CD14-positive monocyte (primary cell): ENCODE measurements around the gene LAMA4. TPM values are rescaled to one million over a fixed set of nuclear protein-coding genes. Genes with fewer than 3 reads are reported as not detected.

Source experiments
- DNase-seq, 3 donors: peaks; one replicate each; pipeline ENCODE4 v3.0.0-alpha.2; 2011 to 2022
- H2AFZ ChIP-seq: 2 replicates; pipeline ENCODE4 v1.6.0; 2012; ENCODE audit warnings: mild to moderate bottlenecking, low read depth, low read length, inconsistent platforms; ENCODE audit not compliant: insufficient read depth, poor library complexity, severe bottlenecking
- H3K27ac ChIP-seq, 2 donors: 1 replicate in 1 of 2; 2 replicates in 1 of 2; pipeline ENCODE4 v1.5.1; 2012 to 2013; ENCODE audit warnings: low read length in 2 of 2, control low read depth in 1 of 2, inconsistent platforms in 1 of 2, low read depth in 1 of 2, mild to moderate bottlenecking in 1 of 2
- H3K27me3 ChIP-seq, 2 donors: one replicate each; pipeline versions ENCODE4 v1.6.0 to v1.6.1; 2011 to 2013; ENCODE audit warnings: low read length in 2 of 2; ENCODE audit not compliant: control insufficient read depth in 2 of 2, insufficient read depth in 2 of 2
- H3K36me3 ChIP-seq, 2 donors: replicated peaks in 1 of 2; 1 replicate in 1 of 2; 2 replicates in 1 of 2; pipeline versions ENCODE4 v1.5.1 to v1.6.1; 2012 to 2013; ENCODE audit warnings: low read length in 2 of 2, control low read depth in 1 of 2, inconsistent platforms in 1 of 2, mild to moderate bottlenecking in 1 of 2; ENCODE audit not compliant: insufficient read depth in 2 of 2, control insufficient read depth in 1 of 2
- H3K4me1 ChIP-seq, 2 donors: 1 replicate in 1 of 2; 2 replicates in 1 of 2; pipeline versions ENCODE4 v1.5.1 to v1.6.1; 2012 to 2013; ENCODE audit warnings: low read length in 2 of 2, control low read depth in 1 of 2, inconsistent platforms in 1 of 2, mild to moderate bottlenecking in 1 of 2, moderate library complexity in 1 of 2; ENCODE audit not compliant: insufficient read depth in 2 of 2, control insufficient read depth in 1 of 2
- H3K4me2 ChIP-seq: replicated peaks from 2 replicates; pipeline ENCODE3; 2012; ENCODE audit warnings: low read length, moderate library complexity, mild to moderate bottlenecking; ENCODE audit not compliant: poor library complexity, severe bottlenecking; ENCODE audit errors: extremely low read depth
- H3K4me3 ChIP-seq, 3 experiments: fragments of 200-600 bp in 1 of 3; sonication (generic) in 1 of 3; replicated peaks in 1 of 3; 1 replicate in 2 of 3; 2 replicates in 1 of 3; pipeline ENCODE4 v1.5.1; 2011 to 2013; ENCODE audit warnings: low read length in 3 of 3, mild to moderate bottlenecking in 3 of 3, control low read depth in 2 of 3, low read depth in 2 of 3, inconsistent platforms in 1 of 3, moderate library complexity in 1 of 3
- H3K79me2 ChIP-seq: 2 replicates; pipeline ENCODE4 v1.6.0; 2012; ENCODE audit warnings: mild to moderate bottlenecking, control low read depth, inconsistent platforms, low read length, moderate library complexity; ENCODE audit not compliant: insufficient read depth
- H3K9ac ChIP-seq: 2 replicates; pipeline ENCODE4 v1.6.0; 2017; ENCODE audit warnings: low read length, mild to moderate bottlenecking; ENCODE audit not compliant: insufficient read depth, poor library complexity, severe bottlenecking
- H3K9me3 ChIP-seq, 2 donors: replicated peaks in 1 of 2; 1 replicate in 1 of 2; 2 replicates in 1 of 2; pipeline versions ENCODE4 v1.5.1 to v1.6.1; 2012 to 2013; ENCODE audit warnings: low read length in 2 of 2, control low read depth in 1 of 2; ENCODE audit not compliant: control insufficient read depth in 1 of 2, insufficient read depth in 1 of 2
- H4K20me1 ChIP-seq: 2 replicates; pipeline ENCODE4 v1.6.0; 2012; ENCODE audit warnings: mild to moderate bottlenecking, low read length, control low read depth, moderate library complexity; ENCODE audit not compliant: insufficient read depth
- H3K27ac Mint-ChIP-seq, 7 donors: one replicate each; pipeline ENCODE4 v1.8.0; 2020; ENCODE audit warnings: mild to moderate bottlenecking in 7 of 7, mixed read lengths in 7 of 7, moderate library complexity in 6 of 7, inconsistent platforms in 2 of 7
- H3K27me3 Mint-ChIP-seq, 3 donors: one replicate each; pipeline ENCODE4 v1.8.0; 2021 to 2022; ENCODE audit warnings: low read depth in 3 of 3, mild to moderate bottlenecking in 3 of 3, mixed read lengths in 3 of 3, moderate library complexity in 3 of 3, inconsistent platforms in 1 of 3
- H3K36me3 Mint-ChIP-seq, 2 donors: one replicate each; pipeline ENCODE4 v1.8.0; 2020; ENCODE audit warnings: mixed read lengths in 2 of 2, inconsistent platforms in 1 of 2, mild to moderate bottlenecking in 1 of 2
- H3K4me1 Mint-ChIP-seq: one replicate; pipeline ENCODE4 v1.8.0; 2020; ENCODE audit warnings: mild to moderate bottlenecking, mixed read lengths
- H3K4me3 Mint-ChIP-seq, 2 donors: one replicate each; pipeline ENCODE4 v1.8.0; 2020; ENCODE audit warnings: mild to moderate bottlenecking in 2 of 2, mixed read lengths in 2 of 2, moderate library complexity in 1 of 2
- H3K9me3 Mint-ChIP-seq, 7 donors: one replicate each; pipeline ENCODE4 v1.8.0; 2020 to 2022; ENCODE audit warnings: mixed read lengths in 7 of 7, mild to moderate bottlenecking in 6 of 7, moderate library complexity in 6 of 7, inconsistent platforms in 2 of 7
- CTCF ChIP-seq: fragments of 200-600 bp; IDR thresholded peaks from one replicate; pipeline ENCODE4 v1.8.0; 2022; ENCODE audit warnings: antibody characterized with exemption, mild to moderate bottlenecking
- WGBS: methylation state at CpG from one replicate; pipeline ENCODE4 v1.1.5; 2013; ENCODE audit warnings: missing lambda C conversion rate; ENCODE audit not compliant: insufficient coverage; 5-methylcytosine and 5-hydroxymethylcytosine counted together
- intact Hi-C, 2 donors: fragments of 100-400 bp; cut with micrococcal nuclease; formaldehyde crosslinking; loops; one replicate each; pipeline versions ENCODE4 v1.15.0 to v1.15.1; 2023
- polyA plus RNA-seq, 3 donors: library from polyadenylated mRNA; depleted of rRNA in 1 of 3; unstranded in 2 of 3; stranded (reverse) in 1 of 3; fragments of 300-500 nt in 2 of 3; fragments of >200 nt in 1 of 3; fragmentation: Illumina TruSeq in 2 of 3; gene quantifications; 1 replicate in 2 of 3; 2 replicates in 1 of 3; pipeline ENCODE4 v1.2.3, GENCODE V29; 2012 to 2021

Gene LAMA4
- polyA plus RNA-seq, 3 donors: not detected

- H3K9me3 ChIP-seq: no peaks in the 10 kb centered on the region
- no peaks in the 10 kb centered on the region for H3K36me3 ChIP-seq
- no peak for TF ChIP-seq CTCF
- peaks cover 0 to 4% of the 10 kb centered on the region in 2 donors for H3K27me3 ChIP-seq
- no peak overlapping the region for H3K9ac ChIP-seq
- H3K4me2 ChIP-seq: no peak overlapping the region
- Mint-ChIP-seq H3K4me3 (no peak overlapping the region), H3K27me3 (peaks cover 10 to 12% (median 11%) of the 10 kb centered on the region in 3 donors), H3K4me1 (no peaks in the 10 kb centered on the region), H3K9me3 (peaks cover 0 to 10% (median 0%) of the 10 kb centered on the region in 7 donors), H3K36me3 (no peaks in the 10 kb centered on the region), H3K27ac (no peak overlapping the region)
- no peaks in the 10 kb centered on the region for H3K4me1 ChIP-seq
- intact Hi-C loops: no loop called here
- no peak for DNase-seq
- H3K27ac ChIP-seq: no peak overlapping the region
- H4K20me1 ChIP-seq: no peaks in the 10 kb centered on the region
- H2AFZ ChIP-seq: no peak overlapping the region
- H3K79me2 ChIP-seq: no peaks in the 10 kb centered on the region
- no peak overlapping the region for H3K4me3 ChIP-seq
These were observed 30.2 kb upstream of the LAMA4 start for GRCh38 chr6:112284603-112285002.

DNA sequence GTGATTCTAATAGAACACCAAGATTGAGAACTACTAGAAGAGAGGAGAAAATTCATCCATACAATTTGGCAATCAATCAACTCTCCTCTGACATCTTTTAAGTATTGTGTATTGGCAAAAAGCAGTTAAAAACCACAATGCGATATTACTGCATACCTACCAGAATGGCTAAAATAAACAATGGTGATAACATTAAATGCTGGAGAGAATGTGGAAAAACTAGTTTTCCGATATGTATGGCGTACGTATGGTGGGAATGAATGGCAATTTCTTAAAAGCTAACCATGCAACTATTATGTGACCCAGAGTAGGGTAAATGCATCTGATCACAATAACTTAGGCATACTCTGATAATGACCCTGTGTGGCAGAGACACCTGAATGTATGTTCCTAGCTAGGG lies 29.3 kb upstream of the LAMA4 start:
- no peak overlapping the region for H3K27ac Mint-ChIP-seq
- H3K4me3 Mint-ChIP-seq: no peak overlapping the region
- no peak overlapping the region for H3K9ac ChIP-seq
- no peaks in the 10 kb centered on the region for H3K36me3 ChIP-seq
- H3K4me1 ChIP-seq: no peaks in the 10 kb centered on the region
- peaks cover 0 to 4% of the 10 kb centered on the region in 2 donors for H3K27me3 ChIP-seq
- H3K79me2 ChIP-seq: no peaks in the 10 kb centered on the region
- H3K4me3 ChIP-seq: no peak overlapping the region
- DNase-seq: no peak
- H3K9me3 Mint-ChIP-seq: peaks cover 0 to 9% (median 0%) of the 10 kb centered on the region in 7 donors
- H4K20me1 ChIP-seq: no peaks in the 10 kb centered on the region
- H2AFZ ChIP-seq: no peak overlapping the region
- H3K4me2 ChIP-seq: no peak overlapping the region
- no peak for TF ChIP-seq CTCF
- WGBS: no CpG with 5 or more reads among the region's 4 CpGs
- no peak overlapping the region for H3K27ac ChIP-seq
- H3K4me1 Mint-ChIP-seq: no peaks in the 10 kb centered on the region
- intact Hi-C loops: no loop called here
- H3K9me3 ChIP-seq: no peaks in the 10 kb centered on the region
- H3K36me3 Mint-ChIP-seq: no peaks in the 10 kb centered on the region
- peaks cover 10 to 12% (median 11%) of the 10 kb centered on the region in 3 donors for H3K27me3 Mint-ChIP-seq
